ENCODE data around the gene KCNRG.

DNA sequence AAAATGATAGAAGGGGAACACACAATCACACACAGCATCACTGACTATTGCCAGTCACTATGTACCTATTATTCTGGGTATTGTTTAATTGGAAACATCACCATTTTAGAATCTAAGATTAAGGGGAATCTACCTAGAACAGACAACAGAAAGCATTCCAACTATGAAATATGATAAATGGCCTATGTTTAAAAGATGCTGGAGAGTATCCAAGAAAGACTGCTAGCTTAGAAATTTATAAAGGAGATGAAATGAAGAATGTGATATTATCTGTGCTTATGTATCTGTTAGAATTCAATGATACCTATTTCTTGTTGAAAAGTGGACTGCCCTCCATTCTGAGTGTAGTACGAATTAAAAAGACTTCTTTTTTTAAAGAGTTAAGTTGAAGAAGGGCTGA lies 50.5 kb downstream of the KCNRG start:
- TF ChIP-seq, protein P1, sequence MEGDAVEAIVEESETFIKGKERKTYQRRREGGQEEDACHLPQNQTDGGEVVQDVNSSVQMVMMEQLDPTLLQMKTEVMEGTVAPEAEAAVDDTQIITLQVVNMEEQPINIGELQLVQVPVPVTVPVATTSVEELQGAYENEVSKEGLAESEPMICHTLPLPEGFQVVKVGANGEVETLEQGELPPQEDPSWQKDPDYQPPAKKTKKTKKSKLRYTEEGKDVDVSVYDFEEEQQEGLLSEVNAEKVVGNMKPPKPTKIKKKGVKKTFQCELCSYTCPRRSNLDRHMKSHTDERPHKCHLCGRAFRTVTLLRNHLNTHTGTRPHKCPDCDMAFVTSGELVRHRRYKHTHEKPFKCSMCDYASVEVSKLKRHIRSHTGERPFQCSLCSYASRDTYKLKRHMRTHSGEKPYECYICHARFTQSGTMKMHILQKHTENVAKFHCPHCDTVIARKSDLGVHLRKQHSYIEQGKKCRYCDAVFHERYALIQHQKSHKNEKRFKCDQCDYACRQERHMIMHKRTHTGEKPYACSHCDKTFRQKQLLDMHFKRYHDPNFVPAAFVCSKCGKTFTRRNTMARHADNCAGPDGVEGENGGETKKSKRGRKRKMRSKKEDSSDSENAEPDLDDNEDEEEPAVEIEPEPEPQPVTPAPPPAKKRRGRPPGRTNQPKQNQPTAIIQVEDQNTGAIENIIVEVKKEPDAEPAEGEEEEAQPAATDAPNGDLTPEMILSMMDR (IDR thresholded peaks at IDR 0.05) = no peak
- TF ChIP-seq POLR2A (IDR thresholded peaks at IDR 0.05) = no peak

Data from lower leg skin (tissue), 3 donors.